GM12892 (cell line): ENCODE data around the gene ACSF3.

ENCODE experiments used
- POLR2A ChIP-seq: IDR thresholded peaks from 2 replicates; pipeline ENCODE4 v1.6.1; 2011; ENCODE audit warnings: low read depth, low read length, control low read depth
- POLR2AphosphoS5 ChIP-seq: IDR thresholded peaks from 2 replicates; pipeline ENCODE4 v1.6.1; 2011; ENCODE audit warnings: low read depth, low read length, control low read depth
- TAF1 ChIP-seq: IDR thresholded peaks from 2 replicates; pipeline ENCODE4 v1.6.1; 2011; ENCODE audit warnings: low read depth, mild to moderate bottlenecking, control low read depth, low read length, borderline replicate concordance

GRCh38 chr16:89102481-89103073 is 8.9 kb downstream of the ACSF3 start:
- TF ChIP-seq POLR2A: no peak
- no peak for TF ChIP-seq POLR2AphosphoS5
- TF ChIP-seq TAF1: no peak
